Thyroid gland (tissue), 4 donors: ENCODE data around the gene PUM2.

Experiments used
- POLR2A ChIP-seq, 2 donors: fragments of 450-650 bp; IDR thresholded peaks; one replicate each; pipeline ENCODE4 v1.6.1; 2017; ENCODE audit warnings: antibody characterized with exemption in 2 of 2, mild to moderate bottlenecking in 2 of 2, moderate library complexity in 1 of 2
- TF ChIP-seq, protein P1 (sequence below), 6 experiments: fragments of 200-600 bp in 3 of 6; fragments of 450-650 bp in 3 of 6; sonication (generic) in 3 of 6; IDR thresholded peaks; one replicate each; pipeline ENCODE4 v1.5.1; 2016 to 2019; ENCODE audit warnings: antibody characterized with exemption in 6 of 6, mild to moderate bottlenecking in 2 of 6, inconsistent platforms in 1 of 6, moderate library complexity in 1 of 6

GRCh38 chr2:20214566-20215182, 136.0 kb downstream of the PUM2 start:
- TF ChIP-seq, protein P1, sequence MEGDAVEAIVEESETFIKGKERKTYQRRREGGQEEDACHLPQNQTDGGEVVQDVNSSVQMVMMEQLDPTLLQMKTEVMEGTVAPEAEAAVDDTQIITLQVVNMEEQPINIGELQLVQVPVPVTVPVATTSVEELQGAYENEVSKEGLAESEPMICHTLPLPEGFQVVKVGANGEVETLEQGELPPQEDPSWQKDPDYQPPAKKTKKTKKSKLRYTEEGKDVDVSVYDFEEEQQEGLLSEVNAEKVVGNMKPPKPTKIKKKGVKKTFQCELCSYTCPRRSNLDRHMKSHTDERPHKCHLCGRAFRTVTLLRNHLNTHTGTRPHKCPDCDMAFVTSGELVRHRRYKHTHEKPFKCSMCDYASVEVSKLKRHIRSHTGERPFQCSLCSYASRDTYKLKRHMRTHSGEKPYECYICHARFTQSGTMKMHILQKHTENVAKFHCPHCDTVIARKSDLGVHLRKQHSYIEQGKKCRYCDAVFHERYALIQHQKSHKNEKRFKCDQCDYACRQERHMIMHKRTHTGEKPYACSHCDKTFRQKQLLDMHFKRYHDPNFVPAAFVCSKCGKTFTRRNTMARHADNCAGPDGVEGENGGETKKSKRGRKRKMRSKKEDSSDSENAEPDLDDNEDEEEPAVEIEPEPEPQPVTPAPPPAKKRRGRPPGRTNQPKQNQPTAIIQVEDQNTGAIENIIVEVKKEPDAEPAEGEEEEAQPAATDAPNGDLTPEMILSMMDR (IDR thresholded peaks at IDR 0.05): no peak
- no peak for TF ChIP-seq POLR2A (IDR thresholded peaks at IDR 0.05)
